ENCODE measurements around the gene ADAM15.

Gene ADAM15

DNA sequence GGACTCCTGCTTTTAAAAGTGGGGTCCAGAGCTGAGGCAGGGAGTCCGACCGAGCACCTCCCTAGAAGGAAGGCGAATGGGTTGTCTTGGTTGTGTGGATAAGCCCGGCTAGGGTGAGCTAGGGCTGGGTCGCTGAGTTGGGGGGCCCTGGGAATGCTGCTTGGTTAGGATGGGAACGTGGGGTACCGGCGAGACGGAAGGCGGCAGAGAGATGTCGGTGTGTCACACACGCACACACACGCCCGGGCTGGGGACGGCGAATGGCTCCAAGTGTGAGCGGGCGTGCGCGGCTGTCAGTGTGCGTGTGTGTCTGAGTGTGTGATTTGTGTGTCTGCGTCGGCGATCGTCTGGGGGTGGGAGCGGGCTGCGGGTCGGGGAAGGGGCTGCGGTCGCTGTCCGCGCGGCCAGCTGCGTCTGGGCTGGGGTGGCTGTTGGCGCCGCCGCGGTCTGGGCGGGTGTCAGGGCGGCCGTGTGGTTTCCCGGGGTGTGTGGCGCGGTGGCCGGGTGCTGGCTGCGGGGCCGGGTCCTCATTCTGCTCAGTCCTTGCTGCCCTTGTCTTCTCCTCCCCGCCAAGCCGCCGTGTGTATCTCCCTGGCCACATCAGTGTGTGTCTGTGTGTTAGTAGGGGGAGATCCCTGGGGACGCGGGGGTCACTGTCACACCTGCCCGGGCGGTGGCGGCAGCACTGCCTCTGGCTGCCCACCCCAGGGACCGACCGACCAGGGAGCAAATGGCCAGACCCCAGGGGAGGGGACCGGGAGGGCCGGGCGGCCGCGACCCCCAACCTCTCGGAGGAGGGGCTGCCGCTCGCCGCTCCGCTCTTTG is 28.6 kb downstream of the ADAM15 start:
- DNase-seq: peak; percentile 27
- no peaks in the 10 kb centered on the region for H3K36me3 ChIP-seq (ENCODE audit: control insufficient read depth in 1 of 2, insufficient read depth in 2 of 2, low read depth in 1 of 2, low read length in 2 of 2)
- no peak overlapping the region for H3K4ac ChIP-seq (ENCODE audit: low read depth in 1 of 2, low read length in 2 of 2)
- peak overlapping the region; percentile 11 to 63 for H3K4me3 ChIP-seq (ENCODE audit: insufficient read depth in 1 of 2, low read depth in 1 of 2, low read length in 2 of 2)
- peak overlapping the region in 1 of 2 experiments; percentile 53 for H3K18ac ChIP-seq (ENCODE audit: low read depth in 1 of 2, low read length in 2 of 2)
- H2BK120ac ChIP-seq (ENCODE audit: low read depth, low read length): no peak overlapping the region
- no peak overlapping the region for H2AFZ ChIP-seq (ENCODE audit: low read depth, low read length)
- H3K9me3 ChIP-seq (ENCODE audit: control insufficient read depth, low read length): no peaks in the 10 kb centered on the region
- peak overlapping the region in 1 of 2 experiments; percentile 29 for H2BK12ac ChIP-seq (ENCODE audit: low read length in 2 of 2)
- no peaks in the 10 kb centered on the region for H3K79me1 ChIP-seq (replicated peaks; ENCODE audit: low read length, poor library complexity, severe bottlenecking)
- peaks cover 51% of the 10 kb centered on the region for H3K4me1 ChIP-seq (ENCODE audit: control insufficient read depth, insufficient read depth, low read depth, low read length)
- H3K4me2 ChIP-seq (ENCODE audit: low read length, poor library complexity, severe bottlenecking): peak overlapping the region; percentile 60
- no peak overlapping the region for H3K14ac ChIP-seq (ENCODE audit: low read length in 2 of 2)
- peak overlapping the region in 1 of 2 experiments; percentile 90 for H3K23ac ChIP-seq (ENCODE audit: low read length in 2 of 2)
- H3K27ac ChIP-seq (ENCODE audit: low read length, poor library complexity, severe bottlenecking): no peak overlapping the region
- H2BK15ac ChIP-seq (ENCODE audit: low read depth, poor library complexity, severe bottlenecking): peak overlapping the region; percentile 31
- 2% methylated on average over 42 of the region's 67 CpGs for WGBS
- H2AK5ac ChIP-seq (ENCODE audit: low read length, severe bottlenecking): no peak overlapping the region
- H3K9ac ChIP-seq (ENCODE audit: low read length): no peak overlapping the region
- peak overlapping the region; percentile 26 for H2BK5ac ChIP-seq (ENCODE audit: low read depth, low read length, poor library complexity, severe bottlenecking)
- H4K91ac ChIP-seq (ENCODE audit: low read length): peak overlapping the region; percentile 18
- H4K8ac ChIP-seq (ENCODE audit: low read length): no peak overlapping the region
- peaks cover 66 to 73% of the 10 kb centered on the region in 2 experiments for H3K27me3 ChIP-seq (ENCODE audit: control insufficient read depth in 1 of 2, insufficient read depth in 1 of 2, low read length in 2 of 2)

DNA sequence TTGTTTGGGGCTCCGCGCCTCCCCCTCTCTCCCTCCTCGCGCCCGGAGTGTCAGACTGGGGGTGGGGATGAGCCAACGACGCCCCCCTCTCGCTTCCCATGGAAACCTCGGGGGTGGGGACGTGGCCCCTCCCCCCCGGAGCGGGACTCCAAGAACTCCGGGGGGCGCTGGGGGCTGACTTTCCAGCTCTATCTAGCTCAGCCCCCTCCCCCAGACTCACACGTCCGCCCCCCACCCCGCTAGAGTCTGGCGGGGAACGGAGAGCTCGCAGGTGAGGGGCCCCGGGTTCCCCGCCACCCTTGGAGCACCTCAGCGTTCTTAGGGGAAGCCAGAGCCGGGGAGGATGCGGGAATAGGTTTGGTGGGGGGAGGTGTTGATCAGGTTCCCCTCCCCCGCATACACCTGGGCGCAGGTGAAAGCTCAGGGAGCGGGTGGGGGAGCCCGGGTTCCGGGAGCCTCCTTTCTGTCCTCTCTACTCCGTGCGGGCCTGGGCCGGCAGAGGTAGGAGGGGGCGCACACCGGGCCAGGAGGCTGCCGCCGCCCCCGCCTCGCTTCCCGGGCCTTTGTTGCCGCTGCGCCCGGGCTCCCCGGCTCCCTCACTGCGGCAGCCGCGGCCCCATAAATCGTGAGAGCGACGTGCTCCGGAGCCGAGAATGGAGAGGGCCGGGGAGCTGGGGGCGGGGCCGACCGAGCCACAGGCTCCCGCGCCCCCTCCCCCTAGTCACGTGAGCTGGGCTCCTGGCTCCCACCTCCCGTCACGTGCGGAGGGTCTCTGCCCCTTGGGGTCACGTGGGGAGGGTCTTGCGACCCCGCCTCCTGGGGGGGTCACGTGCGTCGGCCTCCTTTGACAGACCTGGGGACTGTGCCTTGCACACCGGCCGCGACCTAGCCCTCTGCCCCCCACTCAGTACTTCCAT is 29.5 kb downstream of the ADAM15 start:
- Histone ChIP-seq H2BK5ac (ENCODE audit: low read depth, low read length, poor library complexity, severe bottlenecking) (no peak overlapping the region), H3K9me3 (ENCODE audit: control insufficient read depth, low read length) (no peaks in the 10 kb centered on the region), H3K18ac (ENCODE audit: low read depth in 1 of 2, low read length in 2 of 2) (no peak overlapping the region), H3K4ac (ENCODE audit: low read depth in 1 of 2, low read length in 2 of 2) (peak overlapping the region in 1 of 2 experiments; percentile 40), H3K14ac (ENCODE audit: low read length in 2 of 2) (no peak overlapping the region), H3K4me1 (ENCODE audit: control insufficient read depth, insufficient read depth, low read depth, low read length) (peaks cover 53% of the 10 kb centered on the region), H2BK12ac (ENCODE audit: low read length in 2 of 2) (no peak overlapping the region), H3K4me3 (ENCODE audit: insufficient read depth in 1 of 2, low read depth in 1 of 2, low read length in 2 of 2) (no peak overlapping the region), H3K4me2 (ENCODE audit: low read length, poor library complexity, severe bottlenecking) (peak overlapping the region; percentile 12), H2BK120ac (ENCODE audit: low read depth, low read length) (no peak overlapping the region), H3K27ac (ENCODE audit: low read length, poor library complexity, severe bottlenecking) (no peak overlapping the region), H2AFZ (ENCODE audit: low read depth, low read length) (no peak overlapping the region), H3K79me1 (replicated peaks; ENCODE audit: low read length, poor library complexity, severe bottlenecking) (no peaks in the 10 kb centered on the region), H4K8ac (ENCODE audit: low read length) (no peak overlapping the region), H4K91ac (ENCODE audit: low read length) (no peak overlapping the region), H3K9ac (ENCODE audit: low read length) (no peak overlapping the region), H2BK15ac (ENCODE audit: low read depth, poor library complexity, severe bottlenecking) (peak overlapping the region; percentile 12), H3K36me3 (ENCODE audit: control insufficient read depth in 1 of 2, insufficient read depth in 2 of 2, low read depth in 1 of 2, low read length in 2 of 2) (no peaks in the 10 kb centered on the region), H2AK5ac (ENCODE audit: low read length, severe bottlenecking) (no peak overlapping the region), H3K27me3 (ENCODE audit: control insufficient read depth in 1 of 2, insufficient read depth in 1 of 2, low read length in 2 of 2) (peaks cover 57 to 65% of the 10 kb centered on the region in 2 experiments), H3K23ac (ENCODE audit: low read length in 2 of 2) (peak overlapping the region in 1 of 2 experiments; percentile 85)
- peak; percentile 35 for DNase-seq
- WGBS: 1% methylated on average over 54 of the region's 71 CpGs

DNA sequence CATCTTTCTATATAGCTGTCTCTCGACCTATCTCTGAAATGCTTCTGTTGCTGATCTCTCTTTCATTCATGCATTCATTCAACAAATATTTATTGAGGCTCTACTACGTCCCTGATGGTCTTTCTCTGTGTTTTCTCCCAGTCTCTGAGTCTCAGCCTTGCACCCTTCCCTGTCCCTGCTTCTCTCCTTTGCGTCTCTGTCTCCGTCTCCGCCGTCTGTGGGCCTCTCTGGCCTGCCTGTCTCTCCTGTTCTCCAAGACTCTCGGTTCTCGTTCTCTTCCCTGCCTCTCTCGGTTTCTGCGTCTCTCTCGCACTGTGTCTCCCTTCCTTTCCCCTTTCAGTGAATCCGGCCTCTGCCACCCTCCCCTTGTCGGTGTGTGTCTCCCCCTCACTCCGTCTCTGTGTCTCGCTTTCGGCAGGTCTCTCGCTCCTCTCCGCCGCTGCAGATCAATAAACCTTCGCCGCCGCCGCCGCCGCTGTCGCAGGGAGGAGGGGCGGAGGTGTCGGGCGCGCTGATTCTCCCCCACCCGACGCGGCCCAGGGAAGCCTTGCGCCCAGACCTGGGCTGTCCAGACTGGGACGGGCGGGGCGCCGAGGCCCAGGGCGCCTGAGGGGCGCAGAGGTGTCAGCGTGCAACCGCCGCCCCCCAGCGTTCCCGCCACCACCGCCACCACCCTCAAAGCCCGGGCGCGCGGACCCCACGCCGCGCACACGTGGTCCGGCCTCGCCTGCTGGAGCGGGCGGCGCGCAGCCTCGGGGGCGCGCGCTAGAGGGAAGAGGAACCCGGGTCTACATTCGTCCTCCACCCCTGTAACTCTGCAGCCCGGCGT is 30.6 kb downstream of the ADAM15 start:
- no peaks in the 10 kb centered on the region for H3K9me3 ChIP-seq (ENCODE audit: control insufficient read depth, low read length)
- no peak overlapping the region for H2AFZ ChIP-seq (ENCODE audit: low read depth, low read length)
- 2% methylated on average over 28 of the region's 68 CpGs for WGBS
- H3K4ac ChIP-seq (ENCODE audit: low read depth in 1 of 2, low read length in 2 of 2): no peak overlapping the region
- peak overlapping the region in 1 of 2 experiments; percentile 76 for H3K18ac ChIP-seq (ENCODE audit: low read depth in 1 of 2, low read length in 2 of 2)
- H3K14ac ChIP-seq (ENCODE audit: low read length in 2 of 2): peak overlapping the region in 1 of 2 experiments; percentile 4
- peaks cover 64% of the 10 kb centered on the region for H3K4me1 ChIP-seq (ENCODE audit: control insufficient read depth, insufficient read depth, low read depth, low read length)
- no peaks in the 10 kb centered on the region for H3K79me1 ChIP-seq (replicated peaks; ENCODE audit: low read length, poor library complexity, severe bottlenecking)
- no peak overlapping the region for H2BK15ac ChIP-seq (ENCODE audit: low read depth, poor library complexity, severe bottlenecking)
- H2BK120ac ChIP-seq (ENCODE audit: low read depth, low read length): no peak overlapping the region
- no peak overlapping the region for H4K8ac ChIP-seq (ENCODE audit: low read length)
- no peak for DNase-seq
- H3K4me3 ChIP-seq (ENCODE audit: insufficient read depth in 1 of 2, low read depth in 1 of 2, low read length in 2 of 2): peak overlapping the region; percentile 32 to 61
- peak overlapping the region; percentile 41 for H3K4me2 ChIP-seq (ENCODE audit: low read length, poor library complexity, severe bottlenecking)
- H2BK5ac ChIP-seq (ENCODE audit: low read depth, low read length, poor library complexity, severe bottlenecking): no peak overlapping the region
- H3K36me3 ChIP-seq (ENCODE audit: control insufficient read depth in 1 of 2, insufficient read depth in 2 of 2, low read depth in 1 of 2, low read length in 2 of 2): peaks cover 0 to 4% of the 10 kb centered on the region in 2 experiments
- peaks cover 57 to 65% of the 10 kb centered on the region in 2 experiments for H3K27me3 ChIP-seq (ENCODE audit: control insufficient read depth in 1 of 2, insufficient read depth in 1 of 2, low read length in 2 of 2)
- no peak overlapping the region for H2AK5ac ChIP-seq (ENCODE audit: low read length, severe bottlenecking)
- H2BK12ac ChIP-seq (ENCODE audit: low read length in 2 of 2): no peak overlapping the region
- H4K91ac ChIP-seq (ENCODE audit: low read length): no peak overlapping the region
- H3K23ac ChIP-seq (ENCODE audit: low read length in 2 of 2): peak overlapping the region in 1 of 2 experiments; percentile 91
- no peak overlapping the region for H3K9ac ChIP-seq (ENCODE audit: low read length)
- no peak overlapping the region for H3K27ac ChIP-seq (ENCODE audit: low read length, poor library complexity, severe bottlenecking)
